Left ventricle myocardium inferior (tissue), 1 donor: ENCODE results near the gene SDC3. TPM values are rescaled to one million over a fixed set of nuclear protein-coding genes. Genes with fewer than 3 reads are reported as not detected.

ENCODE experiments used
- DNase-seq: peaks from one replicate; pipeline ENCODE4 v3.0.0-alpha.2; 2020
- H3K27ac ChIP-seq: fragments of 200-600 bp; replicated peaks from 2 replicates; pipeline ENCODE4 v1.8.0; 2021
- H3K27me3 ChIP-seq: fragments of 200-600 bp; 2 replicates; pipeline ENCODE4 v1.8.0; 2021; ENCODE audit warnings: low read depth
- H3K36me3 ChIP-seq: fragments of 200-600 bp; 2 replicates; pipeline ENCODE4 v1.8.0; 2021
- H3K4me1 ChIP-seq: fragments of 200-600 bp; 2 replicates; pipeline ENCODE4 v1.8.0; 2021
- H3K4me3 ChIP-seq: fragments of 200-600 bp; 2 replicates; pipeline ENCODE4 v1.8.0; 2021; ENCODE audit warnings: mild to moderate bottlenecking, moderate library complexity
- H3K9me3 ChIP-seq: fragments of 200-600 bp; replicated peaks from 2 replicates; pipeline ENCODE4 v1.8.0; 2021
- intact Hi-C: fragments of 100-400 bp; cut with micrococcal nuclease; formaldehyde crosslinking; loops from one replicate; pipeline ENCODE4 v1.11.0; 2022
- total RNA-seq: library from RNA; stranded (reverse); fragmentation: NEBNext Ultra II Directional; extraction: Animal tissue kit (Norgen Biotek cat#: 25700); gene quantifications from one replicate; pipeline ENCODE4 v1.2.1, GENCODE V29; 2021
- TF ChIP-seq, protein P1 (sequence below): fragments of 200-600 bp; IDR thresholded peaks from 2 replicates; pipeline ENCODE4 v1.8.0; 2021; ENCODE audit warnings: antibody characterized with exemption, mild to moderate bottlenecking, borderline replicate concordance
- donor health status: DM: no; HTN: yes; CAD: no; lungs with severe emphysema.

SDC3 gene
- total RNA-seq, 1 donor from 2014 or later = 25.3 TPM

DNA sequence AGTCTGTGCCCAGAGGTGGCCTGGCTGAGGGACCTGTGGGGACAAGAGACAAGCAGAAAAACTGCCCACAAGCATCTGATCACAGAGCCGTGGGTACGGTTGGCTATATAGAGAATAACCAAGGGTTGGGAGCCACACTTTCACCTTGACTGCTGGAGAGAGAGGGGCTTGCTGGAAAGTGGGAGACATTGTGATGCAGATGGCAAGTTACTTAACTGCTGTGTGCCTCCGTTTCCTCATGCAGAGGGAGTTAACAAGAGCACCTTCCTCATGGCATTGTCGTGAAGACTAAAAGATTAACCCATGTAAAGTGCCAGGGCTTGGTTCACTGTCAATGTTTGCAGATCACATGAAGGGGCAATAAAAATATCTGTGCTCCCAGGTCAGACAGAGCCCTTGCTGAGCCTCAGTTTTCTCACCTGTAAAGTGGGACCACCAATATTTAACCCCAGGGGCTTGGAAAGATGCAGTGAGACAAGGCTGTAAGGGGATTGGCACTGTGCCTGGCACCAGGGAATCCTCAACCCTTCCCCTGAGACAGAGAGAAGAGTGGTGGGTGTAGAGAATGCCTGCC is 52.8 kb downstream of the SDC3 start:
- H3K36me3 ChIP-seq = no peaks in the 10 kb centered on the region
- H3K4me3 ChIP-seq = no peak overlapping the region
- no peak overlapping the region for H3K27ac ChIP-seq
- intact Hi-C loops = no loop called here
- TF ChIP-seq, protein P1, sequence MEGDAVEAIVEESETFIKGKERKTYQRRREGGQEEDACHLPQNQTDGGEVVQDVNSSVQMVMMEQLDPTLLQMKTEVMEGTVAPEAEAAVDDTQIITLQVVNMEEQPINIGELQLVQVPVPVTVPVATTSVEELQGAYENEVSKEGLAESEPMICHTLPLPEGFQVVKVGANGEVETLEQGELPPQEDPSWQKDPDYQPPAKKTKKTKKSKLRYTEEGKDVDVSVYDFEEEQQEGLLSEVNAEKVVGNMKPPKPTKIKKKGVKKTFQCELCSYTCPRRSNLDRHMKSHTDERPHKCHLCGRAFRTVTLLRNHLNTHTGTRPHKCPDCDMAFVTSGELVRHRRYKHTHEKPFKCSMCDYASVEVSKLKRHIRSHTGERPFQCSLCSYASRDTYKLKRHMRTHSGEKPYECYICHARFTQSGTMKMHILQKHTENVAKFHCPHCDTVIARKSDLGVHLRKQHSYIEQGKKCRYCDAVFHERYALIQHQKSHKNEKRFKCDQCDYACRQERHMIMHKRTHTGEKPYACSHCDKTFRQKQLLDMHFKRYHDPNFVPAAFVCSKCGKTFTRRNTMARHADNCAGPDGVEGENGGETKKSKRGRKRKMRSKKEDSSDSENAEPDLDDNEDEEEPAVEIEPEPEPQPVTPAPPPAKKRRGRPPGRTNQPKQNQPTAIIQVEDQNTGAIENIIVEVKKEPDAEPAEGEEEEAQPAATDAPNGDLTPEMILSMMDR = no peak
- no peak for DNase-seq
- H3K9me3 ChIP-seq = no peaks in the 10 kb centered on the region
- no peaks in the 10 kb centered on the region for H3K27me3 ChIP-seq
- peaks cover 30% of the 10 kb centered on the region for H3K4me1 ChIP-seq

DNA sequence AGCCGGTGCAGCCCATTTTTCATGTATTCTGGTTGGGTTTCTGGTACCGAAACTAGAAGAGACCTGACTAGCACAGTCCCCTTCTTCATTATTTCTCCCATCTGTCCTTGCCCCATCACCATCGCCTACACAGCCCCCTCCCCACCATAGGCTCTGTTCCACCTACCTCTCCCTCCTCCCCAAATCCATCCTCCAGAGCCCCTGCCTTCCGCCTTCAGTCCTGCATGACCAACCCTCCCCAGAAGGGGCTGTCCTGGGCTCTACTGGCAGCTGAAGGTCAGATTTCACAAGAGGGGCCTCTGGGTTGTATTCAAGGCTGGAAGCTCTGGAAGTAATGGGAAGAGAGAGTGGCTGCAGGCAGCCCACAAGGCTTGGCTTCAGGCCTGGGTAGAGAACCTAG is 55.2 kb downstream of the SDC3 start:
- no peaks in the 10 kb centered on the region for H3K36me3 ChIP-seq
- no peak for DNase-seq
- intact Hi-C loops = no loop called here
- H3K4me1 ChIP-seq = peaks cover 30% of the 10 kb centered on the region
- H3K4me3 ChIP-seq = no peak overlapping the region
- H3K9me3 ChIP-seq = no peaks in the 10 kb centered on the region
- no peak overlapping the region for H3K27ac ChIP-seq
- H3K27me3 ChIP-seq = no peaks in the 10 kb centered on the region
- TF ChIP-seq, protein P1 = no peak

DNA sequence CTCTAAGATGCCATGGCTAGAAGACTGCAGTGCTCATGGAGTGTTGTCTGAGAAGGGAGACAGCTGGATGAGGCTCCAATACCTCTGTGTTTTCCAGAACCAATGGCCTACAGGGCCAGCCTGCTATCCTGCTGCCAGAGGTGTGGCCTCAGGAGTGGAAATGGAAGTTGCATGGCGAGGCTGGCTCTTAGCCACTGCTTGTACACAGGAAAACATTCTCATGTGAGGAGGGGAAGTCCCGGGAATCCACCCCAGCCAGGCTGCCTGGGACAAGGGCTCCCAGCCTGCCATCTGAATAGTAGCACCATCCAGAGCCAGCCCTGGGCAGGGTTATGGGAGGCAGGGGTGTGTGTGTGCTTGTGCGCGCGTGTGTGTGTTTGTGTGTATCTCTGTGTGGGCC is 56.5 kb downstream of the SDC3 start:
- intact Hi-C loops = no loop called here
- H3K27me3 ChIP-seq = no peaks in the 10 kb centered on the region
- no peaks in the 10 kb centered on the region for H3K36me3 ChIP-seq
- TF ChIP-seq, protein P1 = no peak
- H3K4me1 ChIP-seq = peaks cover 42% of the 10 kb centered on the region
- peak overlapping the region; percentile 69 for H3K27ac ChIP-seq
- H3K4me3 ChIP-seq = no peak overlapping the region
- DNase-seq = peak; percentile 71
- H3K9me3 ChIP-seq = no peaks in the 10 kb centered on the region

DNA sequence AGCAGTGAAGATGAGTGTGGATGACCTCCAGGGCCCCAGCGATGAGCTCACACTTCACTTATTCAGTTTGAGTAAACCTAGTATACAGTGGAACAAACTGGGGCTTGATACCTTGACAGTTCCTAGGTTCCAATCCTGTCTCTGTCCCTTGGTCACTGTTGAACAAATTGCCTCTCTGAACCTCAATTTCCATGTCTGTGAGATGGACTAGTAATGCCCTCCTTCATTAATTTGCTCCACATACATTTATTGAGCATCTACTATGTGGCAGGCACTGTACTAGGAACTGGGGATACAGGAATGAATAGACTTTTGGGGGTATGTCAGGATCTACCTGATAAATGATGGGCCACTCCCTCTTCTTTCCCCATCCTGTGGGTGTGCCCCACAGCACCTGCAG is 57.3 kb downstream of the SDC3 start:
- no peaks in the 10 kb centered on the region for H3K9me3 ChIP-seq
- H3K27ac ChIP-seq = peak overlapping the region; percentile 69
- H3K36me3 ChIP-seq = no peaks in the 10 kb centered on the region
- peaks cover 47% of the 10 kb centered on the region for H3K4me1 ChIP-seq
- H3K4me3 ChIP-seq = no peak overlapping the region
- no peak for DNase-seq
- H3K27me3 ChIP-seq = peaks cover 6% of the 10 kb centered on the region
- TF ChIP-seq, protein P1 = no peak
- intact Hi-C loops = no loop called here

DNA sequence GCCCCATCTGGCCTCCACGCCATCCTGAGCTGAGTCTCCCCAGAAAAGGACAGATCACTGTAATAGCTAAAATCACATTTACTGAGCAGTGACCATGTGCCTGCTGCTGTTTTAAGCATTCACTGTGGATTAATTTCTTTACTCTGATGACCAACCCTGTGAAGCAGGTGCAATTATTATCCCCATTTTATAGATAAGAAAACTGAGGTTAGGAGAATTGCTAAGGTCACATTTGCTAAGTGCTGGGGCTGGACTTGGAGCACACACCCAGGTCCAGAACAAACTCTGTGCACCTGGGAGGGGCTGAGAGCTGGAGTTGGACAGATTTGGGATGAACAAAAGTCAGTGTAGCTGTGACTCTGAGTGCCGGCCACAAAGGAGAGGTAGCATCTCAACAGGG is 58.0 kb downstream of the SDC3 start:
- peaks cover 53% of the 10 kb centered on the region for H3K4me1 ChIP-seq
- no peaks in the 10 kb centered on the region for H3K36me3 ChIP-seq
- H3K27me3 ChIP-seq = peaks cover 13% of the 10 kb centered on the region
- TF ChIP-seq, protein P1 = no peak
- no peak for DNase-seq
- no peaks in the 10 kb centered on the region for H3K9me3 ChIP-seq
- no peak overlapping the region for H3K27ac ChIP-seq
- intact Hi-C loops = no loop called here
- H3K4me3 ChIP-seq = no peak overlapping the region
